Measurements from ENCODE around the gene SLC12A7. TPM values are rescaled to one million over a fixed set of nuclear protein-coding genes. Genes with fewer than 3 reads are reported as not detected.

SLC12A7 gene
- total and polyA plus RNA-seq, 2 of the 13 experiments (the other 11 are each of a cell fraction or from before 2014, with no cell fraction given): 14.0 to 18.5 TPM

GRCh38 chr5:1034421-1034905 is 77.4 kb downstream of the SLC12A7 start:
- BruUV-seq (replicated peaks): no TSS peak
- H3K36me3 ChIP-seq (replicated peaks in 1 of 2; ENCODE audit: control insufficient read depth in 1 of 2, insufficient read depth in 2 of 2, low read length in 2 of 2): no peaks in the 10 kb centered on the region
- no peak overlapping the region for H3K4me2 ChIP-seq (ENCODE audit: low read depth, low read length)
- in situ Hi-C loops (cut with HindIII; ENCODE audit: extremely low pct_ligation_motif_present, low pct_unique_long_range_greater_than_20kb) (no loop called here), intact Hi-C loops (cut with micrococcal nuclease; ENCODE audit: unreplicated experiment) (no loop called here)
- ChIA-PET POLR2A (no interaction called here), CTCF (ENCODE audit: low intra/inter-chr PET ratio, low total read pairs) (no interaction called here)
- H3K4me1 ChIP-seq (ENCODE audit: insufficient read depth, low read length): no peaks in the 10 kb centered on the region
- no peaks in the 10 kb centered on the region for H4K20me1 ChIP-seq (ENCODE audit: insufficient read depth, low read length)
- FAIRE-seq: no peak
- H3K9me3 ChIP-seq (ENCODE audit: low read length): no peaks in the 10 kb centered on the region
- no peak overlapping the region for H2AFZ ChIP-seq (ENCODE audit: low read length)
- no peak for DNase-seq (ENCODE audit: low spot score)
- ATAC-seq: no peak
- no peak for TF ChIP-seq ZNF780A (CRISPR knock-in tag; IDR thresholded peaks at IDR 0.05)
- no peak for TF ChIP-seq ZNF317 (CRISPR knock-in tag; IDR thresholded peaks at IDR 0.05)
- TF ChIP-seq RXRA (CRISPR knock-in tag; IDR thresholded peaks at IDR 0.05): no peak
- no peak for TF ChIP-seq ZFAT (CRISPR knock-in tag; conservative IDR thresholded peaks at IDR 0.05)
- TF ChIP-seq PHF20 (CRISPR knock-in tag; IDR thresholded peaks at IDR 0.05): no peak
- no peak for TF ChIP-seq MEF2D (CRISPR knock-in tag; IDR thresholded peaks at IDR 0.05)
- TF ChIP-seq RBM39 (IDR thresholded peaks at IDR 0.05; ENCODE audit: low read depth, low read length, poor library complexity, severe bottlenecking): no peak
- no peak for TF ChIP-seq ATM (IDR thresholded peaks at IDR 0.05; ENCODE audit: borderline replicate concordance)
- no peak for TF ChIP-seq JARID2 (CRISPR knock-in tag; IDR thresholded peaks at IDR 0.05; ENCODE audit: insufficient replicate concordance)
- TF ChIP-seq RARG (CRISPR knock-in tag; IDR thresholded peaks at IDR 0.05; ENCODE audit: low read depth): no peak
- TF ChIP-seq ZKSCAN1 (IDR thresholded peaks at IDR 0.05; ENCODE audit: low read length): no peak
- 100% methylated on average over 2 of the region's 17 CpGs for whole genome bisulfite sequencing (ENCODE audit: low lambda C conversion rate)
- no peaks in the 10 kb centered on the region for H3K79me2 ChIP-seq (ENCODE audit: insufficient read depth, low read length)
- H3K4me3 ChIP-seq (replicated peaks in 1 of 3; ENCODE audit: insufficient read depth in 1 of 3, low read depth in 2 of 3, low read length in 3 of 3): no peak overlapping the region
- no peak overlapping the region for H3K27ac ChIP-seq (ENCODE audit: extremely low read length, insufficient read depth, low read length)
- peaks cover 0 to 2% of the 10 kb centered on the region in 2 experiments; a peak in 2 of 5 replicates for H3K27me3 ChIP-seq (ENCODE audit: control insufficient read depth in 1 of 2, insufficient read depth in 2 of 2, low read length in 2 of 2)
- H3K9ac ChIP-seq (ENCODE audit: insufficient read depth, low read depth, low read length): no peak overlapping the region
